ENCODE data around the gene PATJ.

PATJ gene

GRCh38 chr1:62110198-62110817 is 368.0 kb downstream of the PATJ start:
- no peak for DNase-seq (ENCODE audit: low read depth in 1 of 2, low spot score in 1 of 2)
- Histone ChIP-seq H3K4me3 (replicated peaks; ENCODE audit: insufficient read depth, low read length) (no peak overlapping the region), H3K27ac (replicated peaks) (no peak overlapping the region), H3K27me3 (ENCODE audit: insufficient read depth, poor library complexity, severe bottlenecking) (no peaks in the 10 kb centered on the region)
- no peak for TF ChIP-seq GABPA (IDR thresholded peaks at IDR 0.05; ENCODE audit: low read depth)
- TF ChIP-seq POLR2AphosphoS5 (IDR thresholded peaks at IDR 0.05; ENCODE audit: low read depth): no peak
- no peak for TF ChIP-seq REST (IDR thresholded peaks at IDR 0.05; ENCODE audit: insufficient replicate concordance, low read depth)

GRCh38 chr1:62111084-62111483 is 368.8 kb downstream of the PATJ start:
- no peak overlapping the region for H3K27ac ChIP-seq (replicated peaks)
- no peak overlapping the region for H3K4me3 ChIP-seq (replicated peaks; ENCODE audit: insufficient read depth, low read length)
- no peak for TF ChIP-seq REST (IDR thresholded peaks at IDR 0.05; ENCODE audit: insufficient replicate concordance, low read depth)
- no peak for TF ChIP-seq GABPA (IDR thresholded peaks at IDR 0.05; ENCODE audit: low read depth)
- no peak for TF ChIP-seq SPI1 (IDR thresholded peaks at IDR 0.05; ENCODE audit: borderline replicate concordance, low read depth)
- TF ChIP-seq CTCF (IDR thresholded peaks at IDR 0.05; ENCODE audit: insufficient read depth, low read length): no peak
- no peak for TF ChIP-seq POLR2AphosphoS5 (IDR thresholded peaks at IDR 0.05; ENCODE audit: low read depth)
- no peaks in the 10 kb centered on the region for H3K27me3 ChIP-seq (ENCODE audit: insufficient read depth, poor library complexity, severe bottlenecking)
- DNase-seq (ENCODE audit: low read depth in 1 of 2, low spot score in 1 of 2): no peak

GRCh38 chr1:62113507-62113906 is 371.2 kb downstream of the PATJ start:
- DNase-seq (ENCODE audit: low read depth in 1 of 2, low spot score in 1 of 2): no peak
- Histone ChIP-seq H3K27ac (replicated peaks) (no peak overlapping the region), H3K27me3 (ENCODE audit: insufficient read depth, poor library complexity, severe bottlenecking) (no peaks in the 10 kb centered on the region), H3K4me3 (replicated peaks; ENCODE audit: insufficient read depth, low read length) (no peak overlapping the region)
- TF ChIP-seq CTCF (IDR thresholded peaks at IDR 0.05; ENCODE audit: insufficient read depth, low read length) (no peak), POLR2AphosphoS5 (IDR thresholded peaks at IDR 0.05; ENCODE audit: low read depth) (no peak), SPI1 (IDR thresholded peaks at IDR 0.05; ENCODE audit: borderline replicate concordance, low read depth) (no peak), GABPA (IDR thresholded peaks at IDR 0.05; ENCODE audit: low read depth) (no peak), REST (IDR thresholded peaks at IDR 0.05; ENCODE audit: insufficient replicate concordance, low read depth) (no peak)

All from HL-60 (cell line).